Hematopoietic multipotent progenitor cell (in vitro differentiated cells): ENCODE data around the gene ARMH1. TPM values are rescaled to one million over a fixed set of nuclear protein-coding genes. Genes with fewer than 3 reads are reported as not detected.
"Not testable (repeated sequence)": the region's sequence is repeated elsewhere in the genome, so short reads cannot be mapped to it uniquely, and the experiment has no call there.

ENCODE experiments used
- DNase-seq, 3 donors: peaks; one replicate each; pipeline ENCODE4 v3.0.0-alpha.2; 2011 to 2015; ENCODE audit warnings: low read depth in 2 of 3, low spot score in 2 of 3
- total RNA-seq: library from RNA; depleted of rRNA; stranded (reverse); fragments of >200 nt; gene quantifications from one replicate; pipeline ENCODE4 v1.2.3, GENCODE V29; 2012

The ARMH1 gene
- total RNA-seq, 1 donor = 339 TPM

DNA sequence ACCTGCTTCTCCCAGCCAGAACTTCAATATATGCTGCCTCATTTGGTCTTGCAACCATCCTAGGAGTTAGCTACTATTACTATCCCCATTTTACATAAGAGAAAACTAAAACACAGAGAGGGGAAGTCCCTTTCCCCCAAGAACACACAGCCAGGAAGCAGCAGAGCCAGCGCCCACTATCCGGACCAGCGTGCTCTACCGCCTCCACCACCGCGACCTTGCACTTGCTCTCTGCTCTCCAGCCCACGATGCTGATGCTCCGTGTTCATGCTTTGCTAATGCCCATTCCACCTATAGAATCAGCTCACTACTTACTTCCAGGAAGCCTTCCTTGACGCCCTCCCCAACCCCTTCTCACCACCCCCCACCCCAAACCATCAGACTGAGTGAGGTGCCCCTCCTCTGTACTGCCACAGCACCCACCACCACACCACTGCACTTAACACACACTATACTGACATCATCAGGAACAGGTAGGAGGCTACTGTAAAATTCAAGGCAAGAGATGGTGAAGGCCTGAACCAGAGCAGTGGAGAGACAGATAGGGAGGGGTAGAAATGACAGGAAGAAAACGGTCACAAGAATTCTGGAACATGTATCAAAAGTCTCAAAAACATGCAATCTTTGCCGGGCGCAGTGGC lies 9.7 kb upstream of the ARMH1 start:
- DNase-seq = no peak

GRCh38 chr1:44666719-44667118 lies 7.8 kb upstream of the ARMH1 start:
- DNase-seq = not testable (repeated sequence)

GRCh38 chr1:44670751-44671640 lies 3.5 kb upstream of the ARMH1 start:
- DNase-seq = no peak

- DNase-seq = peak in 2 of 3 donors; percentile 91 to 94
Measured at GRCh38 chr1:44672254-44672955, 2.1 kb upstream of the ARMH1 start.

DNA sequence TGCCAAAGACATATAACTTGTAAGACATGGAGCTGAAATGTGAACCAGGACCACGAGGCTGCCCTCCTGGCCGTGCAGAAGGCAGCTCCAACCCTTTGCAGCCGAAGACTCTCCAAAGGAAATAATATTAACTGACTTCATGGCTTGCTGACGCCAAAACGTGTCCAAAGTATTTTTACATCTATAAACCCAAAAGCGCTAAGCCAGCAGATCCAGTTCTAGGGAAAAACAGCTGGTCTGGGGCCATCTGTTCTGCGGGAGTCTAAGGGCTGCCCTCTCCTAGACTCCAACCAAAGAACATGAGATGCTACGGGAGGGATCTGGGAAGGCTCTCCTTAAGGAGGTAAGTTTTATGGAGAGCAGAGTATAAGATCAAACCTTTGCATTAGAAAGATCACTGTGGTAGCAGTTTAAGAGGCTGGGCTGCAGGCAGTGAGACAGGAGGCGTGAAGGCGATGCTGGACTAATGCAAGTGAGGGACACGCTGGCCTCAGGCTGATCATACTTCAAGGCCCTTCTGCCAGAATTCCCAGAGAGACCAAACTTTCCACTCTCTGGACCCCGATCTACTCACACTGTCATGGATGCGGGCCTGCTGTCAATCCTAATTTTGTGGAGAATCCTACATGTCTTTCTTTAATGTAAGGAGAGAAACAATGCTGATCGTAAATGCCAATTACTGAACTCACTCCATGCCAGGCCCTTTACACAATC lies 1.4 kb upstream of the ARMH1 start:
- DNase-seq = no peak

DNA sequence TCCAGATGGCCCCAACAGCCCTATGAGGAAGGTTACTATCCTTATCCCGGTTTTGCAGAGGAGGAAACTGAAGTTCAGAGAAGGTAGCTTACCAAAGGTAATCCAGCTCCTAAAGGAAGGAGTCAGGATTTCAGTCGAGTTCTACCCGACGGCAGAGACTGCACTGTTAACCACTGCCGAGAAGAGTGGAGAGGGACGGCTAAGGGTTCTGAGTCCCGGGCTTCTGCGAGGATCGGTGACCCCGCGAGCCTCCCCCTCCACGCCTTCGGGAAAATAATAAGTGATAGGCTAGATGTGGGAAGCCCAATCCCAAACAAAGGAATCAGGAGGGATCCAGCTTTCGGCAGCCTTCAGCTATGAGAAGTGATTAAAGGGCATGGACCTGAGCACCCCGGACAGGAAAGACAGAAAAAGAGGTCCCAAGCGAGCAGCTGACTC lies 820 bp upstream of the ARMH1 start:
- no peak for DNase-seq

- DNase-seq = no peak
Measured at GRCh38 chr1:44675186-44675585, 672 bp downstream of the ARMH1 start.

DNA sequence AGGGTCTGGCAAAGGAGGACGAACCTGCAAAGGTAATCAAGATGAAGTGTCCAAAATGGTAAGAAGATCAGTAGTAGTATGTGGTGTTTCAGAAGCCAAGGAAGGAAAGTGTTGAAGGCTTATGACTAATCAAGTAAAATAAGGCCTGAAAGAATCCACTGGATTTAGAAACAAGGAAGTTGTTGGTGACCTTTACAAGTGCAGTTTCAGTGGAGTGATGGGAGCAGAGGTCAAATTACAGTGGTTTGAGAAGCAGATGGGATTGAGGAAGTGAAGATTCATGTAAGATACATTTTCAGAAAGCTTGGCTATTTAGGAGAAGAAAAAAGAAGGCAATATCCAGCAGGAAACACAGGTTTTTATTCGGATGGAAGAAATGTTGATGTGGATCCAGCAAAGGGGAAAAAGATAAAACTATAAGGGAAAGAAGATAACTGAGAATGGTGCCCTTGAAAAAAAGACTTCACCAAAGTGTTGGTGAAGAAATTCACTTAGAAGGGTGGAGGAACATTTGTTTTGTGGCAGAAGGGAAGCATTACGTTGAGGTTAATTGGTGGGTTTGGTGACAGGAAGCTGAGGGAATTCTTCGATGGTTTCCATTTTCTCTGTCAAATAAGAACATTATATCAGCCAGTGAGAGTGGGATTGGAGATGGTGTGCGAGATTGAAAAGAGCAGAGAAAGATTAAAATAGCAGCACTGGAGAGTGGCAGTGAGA lies 2.1 kb downstream of the ARMH1 start:
- no peak for DNase-seq

- DNase-seq = peak in 1 of 3 donors; percentile 56
Measured at GRCh38 chr1:44677201-44677766, 2.8 kb downstream of the ARMH1 start.

GRCh38 chr1:44678120-44678519 lies 3.6 kb downstream of the ARMH1 start:
- no peak for DNase-seq

DNA sequence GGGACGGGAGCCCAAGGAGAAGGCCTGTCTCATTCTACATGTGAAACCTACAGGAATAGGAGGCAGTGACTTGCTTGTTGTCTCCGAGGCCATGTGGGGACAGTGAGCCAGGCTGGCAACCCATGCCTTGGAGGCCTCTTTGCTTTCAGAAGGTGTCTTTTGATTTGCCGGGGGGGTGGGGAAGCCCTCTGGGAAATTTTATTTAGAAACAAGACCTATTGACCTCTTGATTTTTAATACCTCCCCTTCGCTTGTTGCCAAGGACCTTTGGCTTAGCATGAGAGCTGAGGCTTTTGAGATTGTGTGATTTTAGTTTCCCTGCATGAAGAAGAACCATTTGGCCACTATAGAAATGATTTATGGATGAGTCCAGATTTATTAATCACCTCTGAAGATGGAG lies 4.1 kb downstream of the ARMH1 start:
- no peak for DNase-seq

- DNase-seq = no peak
Measured at GRCh38 chr1:44679468-44679867, 5.0 kb downstream of the ARMH1 start.

- no peak for DNase-seq
Measured at GRCh38 chr1:44681905-44682882, 7.7 kb downstream of the ARMH1 start.

DNA sequence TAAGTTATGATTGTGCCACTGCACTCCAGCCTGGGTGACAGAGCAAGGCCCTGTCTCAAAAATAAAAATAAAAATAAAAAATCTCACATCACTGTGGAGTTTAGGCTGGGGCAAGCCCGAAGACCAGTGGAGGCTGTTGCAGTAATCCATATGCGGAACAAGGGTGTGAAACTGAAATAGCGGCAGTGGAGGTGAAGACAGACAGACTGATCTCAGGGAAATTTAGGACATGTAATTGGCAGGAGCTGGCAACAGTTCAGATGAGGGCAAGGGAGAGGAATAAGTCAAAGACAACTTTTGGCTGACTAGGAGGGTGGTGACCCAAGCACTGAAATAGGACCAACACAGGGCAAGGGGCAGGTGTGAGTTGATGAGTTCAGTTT lies 8.4 kb downstream of the ARMH1 start:
- DNase-seq = no peak

GRCh38 chr1:44684525-44684924 lies 10.0 kb downstream of the ARMH1 start:
- peak in 1 of 3 donors; percentile 21 for DNase-seq

GRCh38 chr1:44685218-44685617 lies 10.7 kb downstream of the ARMH1 start:
- no peak for DNase-seq

DNA sequence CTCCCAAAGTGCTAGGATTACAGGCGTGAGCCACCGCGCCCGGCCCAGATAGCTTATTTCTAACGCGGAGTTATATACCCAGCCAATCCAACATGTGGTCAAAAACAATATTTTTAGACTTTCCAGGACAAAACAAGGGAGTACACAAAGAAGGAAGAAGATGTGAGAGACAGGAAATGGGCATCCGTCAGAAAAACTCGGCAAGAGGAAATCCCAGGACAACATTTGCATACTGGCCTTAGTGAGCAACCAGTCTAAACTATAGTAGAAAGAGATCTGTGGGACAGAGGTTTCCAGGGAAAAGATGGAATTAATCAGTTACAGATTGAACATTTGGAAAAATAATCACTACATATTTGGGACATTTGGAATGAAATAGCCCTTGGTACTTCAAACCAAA lies 11.4 kb downstream of the ARMH1 start:
- DNase-seq = no peak

GRCh38 chr1:44688760-44689446 lies 14.4 kb downstream of the ARMH1 start:
- no peak for DNase-seq
